Globus pallidus (tissue), 1 donor: ENCODE results near the gene TMPRSS7.

Source experiments
- DNase-seq: peaks from one replicate; pipeline ENCODE4 v3.0.0-alpha.2; 2015; ENCODE audit warnings: low spot score

The TMPRSS7 gene

GRCh38 chr3:112101916-112102315 is 67.4 kb downstream of the TMPRSS7 start:
- no peak for DNase-seq

GRCh38 chr3:112104774-112105173 is 70.2 kb downstream of the TMPRSS7 start:
- DNase-seq: no peak

- DNase-seq: no peak
These were observed 74.8 kb downstream of the TMPRSS7 start for GRCh38 chr3:112109322-112109721.

GRCh38 chr3:112111785-112112402 is 77.4 kb downstream of the TMPRSS7 start:
- DNase-seq: peak; percentile 53

GRCh38 chr3:112114576-112115160 is 80.1 kb downstream of the TMPRSS7 start:
- no peak for DNase-seq

GRCh38 chr3:112115161-112115739 is 80.7 kb downstream of the TMPRSS7 start:
- DNase-seq: no peak

GRCh38 chr3:112115806-112116383 is 81.4 kb downstream of the TMPRSS7 start:
- no peak for DNase-seq

- DNase-seq: no peak
These were observed 82.2 kb downstream of the TMPRSS7 start for GRCh38 chr3:112116748-112117186.

GRCh38 chr3:112117415-112117814 is 82.9 kb downstream of the TMPRSS7 start:
- no peak for DNase-seq

GRCh38 chr3:112117841-112118571 is 83.5 kb downstream of the TMPRSS7 start:
- DNase-seq: peak; percentile 55

GRCh38 chr3:112119962-112120836 is 85.7 kb downstream of the TMPRSS7 start:
- DNase-seq: no peak

- no peak for DNase-seq
These were observed 87.3 kb downstream of the TMPRSS7 start for GRCh38 chr3:112121577-112122547.

- no peak for DNase-seq
These were observed 88.3 kb downstream of the TMPRSS7 start for GRCh38 chr3:112122870-112123269.

GRCh38 chr3:112123548-112123947 is 89.0 kb downstream of the TMPRSS7 start:
- DNase-seq: no peak

- no peak for DNase-seq
These were observed 90.5 kb downstream of the TMPRSS7 start for GRCh38 chr3:112124907-112125607.

GRCh38 chr3:112126511-112126911 is 92.0 kb downstream of the TMPRSS7 start:
- no peak for DNase-seq

- no peak for DNase-seq
These were observed 93.3 kb downstream of the TMPRSS7 start for GRCh38 chr3:112127522-112128494.
